NCI-H446 treated with DMSO at 0.1 percent for 48 hours (cell line): ENCODE measurements around the gene SDR42E2.
A peak's percentile ranks its signal among the peaks of the same experiment; 100 is the strongest.
"Not testable (repeated sequence)": the region's sequence is repeated elsewhere in the genome, so short reads cannot be mapped to it uniquely, and the experiment has no call there.

Experiments
- DNase-seq: peaks from one replicate; lab custom pipeline; 2025; lab: John Stamatoyannopoulos, UW

SDR42E2 gene

DNA sequence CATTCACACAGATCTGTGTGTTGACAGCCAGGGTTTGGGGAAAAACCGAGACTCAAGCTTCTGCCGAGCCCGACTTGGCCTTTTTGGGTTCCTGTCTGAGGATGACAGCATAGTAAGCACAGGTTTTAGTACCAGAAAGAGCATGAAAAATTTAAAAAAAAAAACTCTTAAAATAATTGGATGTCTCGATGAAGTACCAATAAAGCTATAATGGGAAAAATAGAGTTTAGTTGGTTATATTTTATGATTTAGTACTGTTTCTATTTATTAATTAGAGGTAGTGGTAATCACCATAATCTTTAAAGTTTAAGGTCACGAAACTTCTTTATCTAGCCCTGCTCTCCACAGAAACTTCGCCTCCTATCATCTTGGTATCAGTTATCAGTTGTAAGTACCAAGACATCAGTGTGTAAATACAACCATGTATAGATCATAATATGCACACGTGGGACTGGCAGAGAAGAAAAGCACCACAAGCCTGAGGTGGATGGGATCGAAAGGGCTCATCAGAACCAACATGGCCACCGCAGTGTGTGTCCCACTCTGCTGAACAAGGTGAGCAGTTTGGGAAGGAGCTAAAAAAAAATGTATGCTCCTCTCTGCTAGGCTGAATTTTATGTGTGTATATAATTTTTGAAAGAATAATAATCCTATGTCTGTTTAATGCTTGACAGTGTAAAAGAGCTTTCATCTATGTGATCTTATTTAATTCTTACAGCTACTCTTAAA, 29.4 kb downstream of the SDR42E2 start:
- peak; percentile 19 for DNase-seq

DNA sequence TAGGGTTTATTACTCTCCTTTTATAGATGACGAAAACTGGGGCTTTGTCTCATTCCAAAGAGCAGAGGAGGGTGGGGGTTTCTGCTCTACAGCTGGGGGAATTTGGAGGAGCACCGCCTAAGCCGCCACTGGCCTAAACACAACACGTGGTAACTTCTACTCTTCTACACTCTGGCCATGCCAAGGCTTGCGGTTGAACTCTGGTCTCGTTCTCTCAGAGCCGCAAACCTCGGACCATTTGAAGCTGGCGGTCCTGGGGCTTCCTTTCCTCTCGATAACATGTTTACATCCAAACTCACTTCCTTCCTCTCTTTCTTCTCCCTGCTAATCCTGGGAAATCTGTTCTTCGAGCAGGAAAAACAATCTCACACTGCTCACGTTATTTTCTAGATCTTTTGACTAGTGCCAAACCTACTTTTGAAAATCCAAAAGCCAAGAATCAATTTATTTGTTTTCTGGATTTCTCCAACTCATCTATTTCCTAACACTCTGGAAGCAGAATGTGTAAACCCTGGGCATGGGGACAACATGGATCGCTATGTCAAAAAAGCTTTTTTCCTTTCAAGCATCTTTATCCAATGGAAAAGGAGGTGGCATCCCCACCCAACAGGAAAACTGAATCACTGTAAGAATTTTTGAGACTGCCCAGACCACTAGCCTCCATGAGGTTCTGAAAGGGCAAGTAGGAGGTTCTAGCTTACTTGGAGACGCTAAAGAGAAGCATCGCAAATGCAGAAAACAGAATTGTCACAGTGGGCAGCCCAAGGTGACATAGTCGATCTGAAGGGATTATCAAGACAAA, 30.2 kb downstream of the SDR42E2 start:
- peak; percentile 14 for DNase-seq

DNA sequence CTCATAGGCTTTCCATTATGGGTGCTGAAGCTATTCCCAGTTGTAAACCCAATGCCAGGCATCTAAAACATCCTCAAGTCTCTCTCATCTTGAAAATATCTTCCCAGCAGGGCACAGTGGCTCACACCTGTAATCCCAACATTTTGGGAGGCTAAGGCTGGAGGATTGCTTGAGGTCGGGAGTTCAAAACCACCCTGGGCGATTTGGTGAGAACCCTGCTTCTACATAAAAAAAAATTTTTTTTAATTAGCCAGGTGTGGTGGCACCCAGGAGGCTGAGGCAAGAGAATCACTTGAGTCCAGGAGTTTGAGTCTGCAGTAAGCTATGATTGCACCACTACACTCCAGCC, 30.7 kb downstream of the SDR42E2 start:
- no peak for DNase-seq

DNA sequence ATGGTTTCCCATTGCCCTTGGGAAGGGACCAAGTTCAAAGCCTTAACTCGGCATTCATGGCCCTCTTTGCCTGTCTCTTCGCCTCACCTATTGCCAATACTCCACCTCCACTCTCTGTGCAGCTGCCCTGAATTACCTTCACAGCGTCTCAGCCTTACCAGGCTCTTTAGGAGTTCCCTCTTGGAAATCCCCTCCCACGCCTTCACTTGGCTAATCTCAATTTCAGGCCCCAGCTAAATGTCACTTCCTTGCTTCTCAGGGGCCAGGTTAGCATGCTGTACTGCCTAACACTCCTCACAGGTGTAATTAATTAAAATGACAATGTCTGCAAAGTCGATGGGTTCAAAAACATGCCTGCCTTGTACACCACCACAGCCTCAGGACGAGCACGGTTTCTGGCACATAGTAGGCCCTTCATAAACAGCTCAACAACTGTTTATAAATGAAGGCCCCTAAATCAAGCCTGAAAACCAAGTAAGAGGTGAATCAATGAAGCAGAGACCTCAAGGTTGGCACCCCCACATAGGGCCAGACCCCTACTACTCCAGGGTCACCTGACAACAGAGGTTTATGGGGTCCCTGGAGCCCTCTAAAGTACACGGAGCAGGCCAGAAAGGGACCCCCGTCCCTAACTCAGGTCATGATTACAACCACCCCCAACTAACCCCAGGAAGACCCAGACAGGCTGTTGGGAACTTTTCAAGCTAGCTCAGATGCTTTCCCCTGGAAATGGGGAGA, 32.6 kb downstream of the SDR42E2 start:
- DNase-seq, result no peak

DNA sequence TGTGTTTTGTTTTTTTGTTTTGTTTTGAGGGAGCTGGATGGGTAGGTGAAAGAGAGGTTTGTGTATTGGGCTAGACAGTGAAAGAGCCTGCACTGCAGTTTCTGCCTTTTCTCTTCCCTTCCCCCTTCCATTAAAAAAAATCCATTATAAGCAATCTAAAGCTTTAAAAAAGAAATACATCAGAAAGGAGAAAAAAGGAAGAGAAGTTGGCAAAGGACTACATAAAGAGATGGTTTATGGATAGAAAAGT, 33.1 kb downstream of the SDR42E2 start:
- no peak for DNase-seq

DNA sequence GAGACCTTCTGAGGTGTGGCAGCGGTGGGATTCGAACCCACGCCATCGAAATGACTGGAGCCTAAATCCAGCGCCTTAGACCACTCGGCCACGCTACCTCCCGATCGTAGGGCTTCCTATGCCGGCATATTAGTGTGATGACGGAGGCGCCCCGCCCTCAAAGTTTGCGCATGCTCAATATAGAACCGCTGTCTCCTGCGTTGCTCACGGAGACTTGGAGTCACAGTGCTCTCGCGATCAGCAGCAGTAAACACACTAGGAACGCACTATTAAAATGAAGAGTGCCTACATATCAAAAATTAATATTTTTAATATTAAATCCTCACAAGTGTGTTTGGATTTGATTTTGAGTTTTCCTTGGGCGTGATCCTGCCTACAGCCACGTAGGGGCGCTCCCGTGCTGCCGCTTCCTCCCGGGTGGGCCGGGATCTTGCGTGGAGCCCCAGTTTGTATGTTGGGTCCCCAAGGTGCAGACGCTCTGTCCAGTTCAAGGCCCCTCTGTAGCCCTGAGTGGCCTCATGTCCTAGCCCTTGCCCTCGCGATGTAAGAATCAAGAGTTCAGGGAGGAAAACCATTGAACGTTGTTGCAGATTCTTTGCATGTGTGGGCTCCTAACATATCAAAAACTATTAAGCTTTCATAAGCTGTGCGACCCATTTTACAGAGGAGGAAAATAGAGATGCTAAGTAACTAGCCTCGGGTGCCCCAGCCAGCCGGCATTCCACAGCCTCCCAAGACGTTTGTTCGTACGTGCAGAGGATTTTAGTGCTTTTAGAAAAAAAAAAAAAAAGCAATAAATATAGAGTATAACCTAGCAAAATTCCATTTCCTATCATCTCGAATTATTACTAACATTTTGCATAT, 33.6 kb downstream of the SDR42E2 start:
- DNase-seq, result peak; percentile 79

DNA sequence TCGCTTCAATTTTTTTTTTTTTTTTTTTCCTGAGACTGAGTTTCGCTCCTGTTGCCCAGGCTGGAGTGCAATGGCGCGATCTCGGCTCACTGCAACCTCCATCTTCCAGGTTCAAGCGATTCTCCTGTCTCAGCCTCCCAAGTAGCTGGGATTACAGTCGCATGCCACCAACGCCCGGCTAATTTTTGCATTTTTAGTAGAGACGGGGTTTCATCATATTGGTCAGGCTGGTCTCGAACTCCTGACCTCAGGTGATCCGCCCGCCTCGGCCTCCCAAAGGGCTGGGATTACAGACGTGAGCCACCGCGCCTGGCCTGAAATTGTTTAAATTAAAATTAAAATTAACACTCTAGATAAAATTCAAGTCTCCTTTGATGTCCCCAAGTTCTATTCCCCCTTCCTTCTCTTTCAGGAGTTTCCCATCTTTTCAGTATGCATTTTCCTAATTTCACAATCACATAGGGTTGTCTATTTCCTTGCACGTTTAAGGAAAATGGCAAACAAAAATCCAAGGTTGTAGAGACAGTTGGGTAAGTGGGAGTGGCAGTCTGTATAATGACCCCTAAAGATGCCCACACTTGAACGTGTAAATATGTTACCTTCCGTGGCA, 34.4 kb downstream of the SDR42E2 start:
- not testable (repeated sequence) for DNase-seq

DNA sequence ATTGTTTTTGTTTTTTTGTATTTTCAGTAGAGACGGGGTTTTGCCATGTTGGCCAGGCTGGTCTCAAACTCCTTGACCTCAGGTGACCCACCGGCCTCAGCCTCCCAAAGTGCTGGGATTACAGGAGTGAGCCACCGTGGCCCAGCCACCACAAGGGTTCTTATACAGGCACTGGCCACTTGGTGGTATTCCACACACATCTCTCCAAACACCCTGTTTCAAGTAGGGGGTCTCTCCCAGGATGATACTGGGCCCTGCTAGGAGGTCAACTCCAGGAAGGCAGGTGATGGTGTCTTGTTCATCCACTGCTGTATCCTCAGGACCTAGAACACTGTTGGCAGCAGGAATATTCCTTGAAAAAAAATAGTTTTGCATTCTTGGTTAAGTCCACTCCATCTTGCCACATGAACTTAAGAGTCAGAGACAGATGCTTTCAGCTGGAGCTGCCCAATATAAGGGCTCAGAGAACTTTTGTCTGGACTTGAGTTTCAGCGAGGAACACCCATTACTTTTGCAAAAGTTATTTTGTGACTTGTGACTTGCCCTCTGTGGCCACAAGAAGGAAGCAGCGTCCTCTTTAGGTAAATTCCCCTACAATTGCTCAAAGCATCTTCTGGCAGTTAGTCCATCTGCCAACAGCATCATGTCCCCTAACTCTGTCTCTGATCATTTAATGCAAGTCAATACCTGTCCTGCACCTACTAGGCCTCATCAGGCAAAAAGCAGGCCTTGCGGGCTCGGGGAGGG, 36.4 kb downstream of the SDR42E2 start:
- DNase-seq, result no peak

DNA sequence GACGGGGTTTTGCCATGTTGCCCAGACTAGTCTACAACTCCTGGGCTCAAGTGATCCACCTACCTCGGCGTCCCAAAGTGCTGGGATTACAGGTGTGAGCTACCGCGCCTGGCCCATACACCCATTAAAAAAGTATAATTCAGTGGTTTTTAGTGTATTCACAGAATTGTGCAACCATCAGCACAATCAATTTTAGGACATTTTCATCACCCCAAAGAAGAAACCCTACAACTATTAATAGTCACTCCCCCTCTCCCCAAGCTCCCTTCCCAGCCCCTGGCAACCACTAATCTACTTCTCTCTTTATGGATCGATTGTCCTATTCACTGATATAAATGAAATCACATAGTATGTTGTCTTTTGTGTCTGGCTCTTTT, 39.9 kb downstream of the SDR42E2 start:
- no peak for DNase-seq

DNA sequence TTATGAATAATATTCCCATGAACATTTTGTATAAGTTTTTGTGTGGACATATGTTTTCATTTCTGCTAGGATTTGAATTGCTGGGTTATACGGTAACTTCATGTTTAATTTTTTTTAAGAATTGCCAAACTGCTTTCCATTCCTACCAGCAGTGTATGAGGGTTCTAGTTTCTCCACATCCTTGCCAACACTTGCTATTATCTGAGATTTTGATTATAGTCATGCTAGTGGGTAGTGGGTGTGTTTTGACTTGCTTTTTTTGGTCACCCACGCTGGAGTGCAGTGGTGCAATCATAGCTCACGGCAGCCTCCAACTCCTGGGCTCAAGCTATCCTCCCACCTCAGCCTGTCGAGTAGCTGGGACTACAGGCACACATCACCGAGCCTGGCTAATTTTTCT, 40.8 kb downstream of the SDR42E2 start:
- DNase-seq, result no peak

DNA sequence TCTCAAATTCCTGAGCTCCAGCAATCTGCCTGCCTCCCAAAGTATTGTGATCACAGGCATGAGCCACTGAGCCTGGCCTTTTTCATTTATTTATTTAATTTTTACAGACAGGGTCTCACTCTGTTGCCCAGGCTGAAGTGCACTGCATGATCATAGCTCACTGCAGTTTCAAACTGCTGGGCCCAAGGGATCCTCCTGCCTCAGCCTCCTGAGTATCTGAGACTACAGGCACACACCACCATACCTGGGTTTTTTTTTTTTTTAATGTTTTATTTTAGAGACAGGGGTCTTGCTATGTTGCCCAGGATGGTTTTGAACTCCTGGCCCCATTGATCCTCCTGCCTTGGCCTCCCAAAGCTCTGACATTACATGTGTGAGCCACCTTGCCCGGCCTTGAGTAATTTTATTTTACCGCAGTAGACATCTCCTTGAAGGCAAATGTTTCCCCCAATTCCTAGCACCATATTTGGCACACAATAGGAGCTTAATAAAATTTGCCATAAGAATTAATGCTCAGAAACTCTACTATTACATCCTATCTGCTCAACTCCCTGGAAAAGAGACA, 41.9 kb downstream of the SDR42E2 start:
- DNase-seq, result no peak

DNA sequence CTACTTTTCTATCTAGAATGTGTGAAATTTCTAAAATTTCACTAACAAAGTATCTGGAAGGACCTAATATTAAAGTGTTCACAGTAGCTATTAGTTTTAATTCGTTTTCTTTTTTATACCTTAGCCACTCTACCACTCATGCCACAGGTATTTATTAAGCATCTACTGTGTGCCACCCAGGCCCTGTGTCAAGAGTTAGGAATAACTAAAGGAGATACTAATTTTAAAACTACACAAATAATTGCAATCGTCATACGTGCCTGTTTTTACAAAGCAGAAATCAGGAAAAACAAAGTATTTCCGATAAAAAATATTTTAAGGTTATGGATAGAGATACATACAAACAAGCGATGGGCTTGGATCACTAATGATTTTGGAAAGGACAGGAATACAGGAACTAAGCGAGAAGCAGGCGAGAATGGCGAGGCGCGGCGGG, 43.3 kb downstream of the SDR42E2 start:
- DNase-seq, result no peak

DNA sequence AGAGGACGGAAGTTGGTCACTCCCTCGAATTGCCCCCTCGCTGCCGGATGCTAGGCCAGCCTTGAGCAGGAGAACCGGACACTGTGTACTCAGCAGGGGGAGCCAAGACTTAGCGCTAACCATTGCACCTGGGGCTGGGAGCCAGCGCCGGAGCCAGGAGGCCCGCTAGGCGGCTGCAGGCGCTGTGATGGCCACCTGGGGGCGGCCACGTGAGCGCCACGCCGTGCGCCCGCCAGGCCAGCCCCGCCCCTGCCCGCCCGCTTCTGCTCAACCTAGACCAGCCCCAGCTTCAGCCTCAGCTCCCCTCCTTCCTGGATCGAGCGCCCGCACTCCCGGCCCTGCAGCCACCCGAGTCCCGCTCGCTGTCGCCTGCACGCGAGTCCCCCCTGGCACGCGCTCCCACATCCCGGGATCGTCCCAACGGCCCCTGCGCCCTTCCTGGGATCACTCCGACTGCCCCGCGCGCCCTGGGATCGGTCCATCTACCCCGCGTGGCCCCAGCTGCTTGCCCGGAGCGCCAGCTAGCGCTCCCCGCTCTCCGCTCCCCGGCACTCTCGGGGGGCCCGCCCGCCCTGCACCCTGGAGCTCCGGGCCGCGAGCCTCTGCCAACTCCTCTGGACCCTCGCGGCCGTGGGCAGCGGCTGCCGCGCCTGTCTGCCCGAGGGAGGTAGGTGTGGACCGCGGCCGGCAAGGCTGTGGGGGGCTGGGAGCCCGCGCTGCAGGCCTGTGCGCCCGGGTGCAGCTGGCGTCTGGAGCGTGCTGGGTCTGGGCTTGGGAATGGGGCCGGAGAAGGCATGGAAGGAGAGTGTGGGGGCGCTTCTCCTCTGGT, 43.9 kb downstream of the SDR42E2 start, which contains the start of gene EEF2K:
TSS of gene EEF2K (plus strand) at position 266 of the 829 bp plus-strand sequence. CDS start 19,452 bp downstream, outside the sequence.
- peak; percentile 68 for DNase-seq

DNA sequence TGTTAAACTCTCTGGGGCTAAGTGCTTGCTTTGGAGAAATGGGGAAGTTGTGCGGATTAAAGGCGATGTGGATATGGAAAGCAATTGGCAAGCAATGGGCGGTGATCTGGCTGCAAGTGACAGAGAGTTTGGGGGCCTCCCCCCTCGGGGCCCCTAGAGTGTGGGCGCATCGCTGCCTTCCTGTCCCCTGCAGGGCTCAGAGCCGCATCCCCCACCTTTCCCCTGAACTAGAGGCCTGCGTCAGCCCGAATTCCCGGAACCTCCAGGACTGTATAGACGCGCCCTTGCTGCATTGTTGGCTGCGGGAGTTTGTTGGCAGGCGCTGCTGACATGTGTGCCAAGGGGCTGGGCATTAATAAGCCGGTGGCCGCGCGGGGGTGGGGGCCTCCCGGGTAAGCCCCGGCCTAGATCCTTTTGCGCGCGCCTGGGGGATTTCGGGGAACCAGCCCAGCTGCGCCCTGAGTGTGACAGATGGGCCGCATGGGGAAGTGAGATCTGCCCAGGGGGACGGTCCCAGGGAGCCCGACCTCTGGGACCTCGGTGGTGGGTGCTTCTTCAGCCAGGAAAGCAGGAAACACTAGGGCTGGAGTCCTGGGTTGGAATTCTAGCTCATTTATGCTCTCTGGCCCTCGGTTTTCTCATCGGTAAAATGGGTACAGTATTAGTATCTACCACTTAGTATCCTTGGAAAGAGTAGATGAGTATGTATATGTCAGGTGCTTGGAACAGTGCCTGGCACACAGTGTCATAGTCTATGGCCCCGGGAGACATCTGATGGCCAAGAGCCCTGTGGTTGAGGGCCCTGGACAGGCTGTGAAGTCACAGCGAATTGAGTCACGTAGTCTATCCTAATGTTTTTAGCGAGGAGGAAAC, 44.8 kb downstream of the SDR42E2 start:
- peak; percentile 61 for DNase-seq

DNA sequence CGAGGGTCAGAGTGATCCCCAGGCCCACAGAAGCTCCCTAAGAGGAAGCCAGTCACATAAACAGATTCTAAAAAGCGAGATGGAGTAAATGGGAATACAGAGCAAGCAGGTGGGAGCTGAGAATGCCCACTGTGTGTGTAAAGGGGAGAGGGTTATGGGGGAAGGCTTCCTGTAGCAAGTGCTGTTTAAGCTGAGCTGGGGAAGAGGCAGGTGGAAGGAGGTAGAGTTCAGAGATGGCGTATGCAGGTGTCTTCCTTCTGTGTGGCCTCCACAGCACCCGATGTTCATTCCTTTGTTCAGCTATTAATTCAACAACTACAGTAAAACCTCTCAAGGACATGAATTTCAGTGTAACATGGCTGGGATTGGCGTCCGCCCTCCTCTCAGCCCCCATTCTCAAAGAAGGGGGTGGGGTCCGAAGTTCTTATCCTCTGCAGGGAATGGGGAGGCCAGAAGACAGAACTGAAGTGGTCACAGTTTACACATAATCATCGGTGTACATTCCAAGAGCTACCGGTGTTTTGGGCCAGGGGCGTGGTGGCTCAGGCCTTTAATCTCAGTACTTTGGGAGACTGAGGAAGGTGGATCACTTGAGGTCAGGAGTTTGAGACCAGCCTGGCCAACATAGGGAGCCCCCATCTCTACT, 45.5 kb downstream of the SDR42E2 start:
- DNase-seq, result no peak

DNA sequence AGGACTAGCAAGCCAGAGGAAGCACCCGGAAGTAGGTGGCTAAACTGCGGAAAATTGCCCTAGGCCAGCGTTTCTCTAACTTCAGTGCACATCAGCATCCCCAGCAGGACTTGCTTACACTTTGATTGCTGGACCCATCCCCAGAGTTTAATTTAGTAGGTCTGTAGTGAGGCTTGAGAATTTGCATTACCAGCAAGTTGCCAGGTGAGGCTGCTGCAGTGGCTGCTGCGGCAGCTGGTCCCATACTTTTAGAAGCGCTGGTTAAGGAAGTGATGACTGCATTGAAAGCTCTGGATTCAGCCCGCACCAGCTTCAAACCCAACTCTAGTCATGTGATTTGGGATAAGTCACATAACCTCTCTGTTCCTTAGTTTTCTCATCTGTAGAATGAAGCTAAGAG, 48.0 kb downstream of the SDR42E2 start:
- no peak for DNase-seq

DNA sequence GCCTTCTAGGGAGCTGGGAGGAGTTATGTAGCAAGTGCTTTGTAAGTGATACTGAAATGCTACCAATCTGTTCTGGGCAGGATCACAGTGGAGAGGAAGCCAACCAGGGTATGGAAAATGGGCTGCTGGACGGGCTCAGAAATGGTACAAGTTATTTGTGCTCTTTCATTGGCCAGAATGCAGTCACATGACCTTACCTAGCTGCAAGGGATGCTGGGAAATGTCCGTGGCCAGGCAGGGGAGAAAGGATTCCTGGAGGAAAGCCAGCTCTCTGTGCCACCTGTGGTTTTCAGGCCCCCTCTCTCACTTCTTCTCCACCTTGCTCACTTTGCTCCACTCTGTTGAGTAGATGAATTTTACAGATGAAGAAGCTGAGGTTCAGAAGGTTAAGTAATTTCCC, 48.5 kb downstream of the SDR42E2 start:
- DNase-seq, result no peak

DNA sequence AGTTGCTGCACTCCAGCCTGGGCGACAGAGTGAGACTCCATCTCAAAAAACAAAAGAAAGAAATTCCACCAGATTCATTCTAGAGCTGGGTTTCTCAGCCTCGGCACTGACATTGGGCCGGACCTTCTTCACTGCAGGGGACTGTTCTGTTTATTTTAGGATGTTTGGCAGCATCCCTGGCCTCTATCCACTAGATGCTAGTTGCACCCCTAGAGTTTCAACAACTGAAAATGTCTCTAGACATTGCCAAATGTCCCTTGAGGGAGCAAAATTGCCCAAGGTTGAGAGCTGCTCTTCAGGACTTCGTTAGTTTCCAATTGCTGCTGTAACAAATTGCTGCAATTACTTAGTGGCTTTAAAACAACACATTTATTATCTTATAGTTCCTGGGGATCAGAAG, 50.9 kb downstream of the SDR42E2 start:
- no peak for DNase-seq
